ENCODE results near the gene ATRAID.

DNA sequence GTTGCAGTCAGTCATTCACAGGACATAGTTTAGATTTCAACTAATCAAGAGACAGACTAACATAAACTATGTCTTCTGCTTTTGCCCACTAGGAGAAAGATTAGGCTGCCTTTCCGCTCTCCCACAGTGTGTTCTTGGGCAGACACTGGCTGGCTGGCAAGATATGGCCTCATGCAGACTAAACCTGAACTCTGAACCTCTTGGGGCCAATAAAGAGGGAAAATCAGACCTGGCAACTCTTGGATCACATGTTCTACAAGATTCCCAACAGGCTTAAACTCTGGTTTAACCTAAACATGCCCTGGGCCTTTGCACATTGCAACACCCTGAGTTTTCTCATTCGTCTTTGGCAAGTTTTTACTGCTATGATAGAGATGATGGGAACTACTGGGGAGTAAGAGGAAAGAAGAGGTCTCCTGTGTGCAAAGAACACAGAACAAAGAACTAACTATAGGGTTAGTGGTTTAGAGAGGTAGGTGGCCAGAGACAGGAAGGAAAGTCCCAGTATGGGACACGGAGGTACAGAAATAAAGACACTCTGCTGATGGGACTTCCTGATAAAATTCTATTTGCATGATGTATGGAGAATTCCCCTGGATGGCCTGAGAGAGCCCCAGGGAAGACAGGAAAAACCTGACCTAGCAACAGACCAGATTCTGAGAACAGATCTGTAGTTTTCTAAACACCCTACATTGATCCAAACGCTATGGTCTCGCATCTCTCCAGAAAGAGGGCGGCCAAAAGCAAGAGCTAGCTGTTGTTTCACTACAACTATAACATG lies 2.0 kb upstream of the ATRAID start:
- no peak for TF ChIP-seq NFRKB (IDR thresholded peaks at IDR 0.05)
- no peak for TF ChIP-seq TARDBP (IDR thresholded peaks at IDR 0.05)
- no peak for TF ChIP-seq FOXK2 (IDR thresholded peaks at IDR 0.05)
- TF ChIP-seq ELF4 (IDR thresholded peaks at IDR 0.05): no peak
- TF ChIP-seq HDGF (IDR thresholded peaks at IDR 0.05; ENCODE audit: borderline replicate concordance): no peak
- TF ChIP-seq, protein P1, sequence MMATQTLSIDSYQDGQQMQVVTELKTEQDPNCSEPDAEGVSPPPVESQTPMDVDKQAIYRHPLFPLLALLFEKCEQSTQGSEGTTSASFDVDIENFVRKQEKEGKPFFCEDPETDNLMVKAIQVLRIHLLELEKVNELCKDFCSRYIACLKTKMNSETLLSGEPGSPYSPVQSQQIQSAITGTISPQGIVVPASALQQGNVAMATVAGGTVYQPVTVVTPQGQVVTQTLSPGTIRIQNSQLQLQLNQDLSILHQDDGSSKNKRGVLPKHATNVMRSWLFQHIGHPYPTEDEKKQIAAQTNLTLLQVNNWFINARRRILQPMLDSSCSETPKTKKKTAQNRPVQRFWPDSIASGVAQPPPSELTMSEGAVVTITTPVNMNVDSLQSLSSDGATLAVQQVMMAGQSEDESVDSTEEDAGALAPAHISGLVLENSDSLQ (IDR thresholded peaks at IDR 0.05): no peak

Measured in HEK293T (cell line).